ENCODE measurements around the gene SLC35G6. TPM values are rescaled to one million over a fixed set of nuclear protein-coding genes. Genes with fewer than 3 reads are reported as not detected.

SLC35G6 gene
- total RNA-seq, 1 donor from 2014 or later = not detected

DNA sequence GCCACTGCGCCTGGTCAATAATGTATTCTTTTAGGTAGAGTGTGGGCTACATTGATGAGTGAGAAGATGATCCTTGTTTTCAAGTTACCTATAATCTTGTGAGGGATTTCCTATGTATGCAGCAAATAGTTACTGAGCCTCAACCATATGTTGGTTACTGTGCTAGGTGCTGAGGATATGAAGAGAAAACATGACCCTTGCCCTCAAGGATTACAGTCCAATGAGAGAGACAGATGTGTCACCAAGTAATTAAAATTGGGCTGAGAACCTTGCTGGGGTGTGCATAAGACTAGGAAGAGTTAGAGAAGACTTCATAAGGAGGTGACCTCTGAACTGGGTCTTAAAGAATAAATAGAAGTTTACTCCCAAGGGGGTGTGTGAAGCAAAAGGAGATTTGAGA, 10.3 kb downstream of the SLC35G6 start:
- Mint-ChIP-seq H3K9me3 (ENCODE audit: low read depth) (no peaks in the 10 kb centered on the region), H3K27me3 (ENCODE audit: low read depth) (no peaks in the 10 kb centered on the region), H3K36me3 (ENCODE audit: low read depth) (peaks cover 14% of the 10 kb centered on the region), H3K4me3 (ENCODE audit: unreplicated experiment) (no peak overlapping the region), H3K27ac (ENCODE audit: unreplicated experiment) (peak overlapping the region; percentile 8), H3K4me1 (ENCODE audit: low read depth) (peaks cover 52% of the 10 kb centered on the region)
- DNase-seq (ENCODE audit: low spot score) = no peak
- TF ChIP-seq, protein P1, sequence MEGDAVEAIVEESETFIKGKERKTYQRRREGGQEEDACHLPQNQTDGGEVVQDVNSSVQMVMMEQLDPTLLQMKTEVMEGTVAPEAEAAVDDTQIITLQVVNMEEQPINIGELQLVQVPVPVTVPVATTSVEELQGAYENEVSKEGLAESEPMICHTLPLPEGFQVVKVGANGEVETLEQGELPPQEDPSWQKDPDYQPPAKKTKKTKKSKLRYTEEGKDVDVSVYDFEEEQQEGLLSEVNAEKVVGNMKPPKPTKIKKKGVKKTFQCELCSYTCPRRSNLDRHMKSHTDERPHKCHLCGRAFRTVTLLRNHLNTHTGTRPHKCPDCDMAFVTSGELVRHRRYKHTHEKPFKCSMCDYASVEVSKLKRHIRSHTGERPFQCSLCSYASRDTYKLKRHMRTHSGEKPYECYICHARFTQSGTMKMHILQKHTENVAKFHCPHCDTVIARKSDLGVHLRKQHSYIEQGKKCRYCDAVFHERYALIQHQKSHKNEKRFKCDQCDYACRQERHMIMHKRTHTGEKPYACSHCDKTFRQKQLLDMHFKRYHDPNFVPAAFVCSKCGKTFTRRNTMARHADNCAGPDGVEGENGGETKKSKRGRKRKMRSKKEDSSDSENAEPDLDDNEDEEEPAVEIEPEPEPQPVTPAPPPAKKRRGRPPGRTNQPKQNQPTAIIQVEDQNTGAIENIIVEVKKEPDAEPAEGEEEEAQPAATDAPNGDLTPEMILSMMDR (IDR thresholded peaks at IDR 0.05) = no peak

GRCh38 chr17:7493941-7494340, 12.7 kb downstream of the SLC35G6 start:
- Mint-ChIP-seq H3K4me3 (ENCODE audit: unreplicated experiment) (no peak overlapping the region), H3K27ac (ENCODE audit: unreplicated experiment) (peak overlapping the region; percentile 42), H3K4me1 (ENCODE audit: low read depth) (peaks cover 32% of the 10 kb centered on the region), H3K27me3 (ENCODE audit: low read depth) (no peaks in the 10 kb centered on the region), H3K9me3 (ENCODE audit: low read depth) (no peaks in the 10 kb centered on the region), H3K36me3 (ENCODE audit: low read depth) (peaks cover 25% of the 10 kb centered on the region)
- DNase-seq (ENCODE audit: low spot score) = no peak
- TF ChIP-seq, protein P1 (IDR thresholded peaks at IDR 0.05) = no peak

DNA sequence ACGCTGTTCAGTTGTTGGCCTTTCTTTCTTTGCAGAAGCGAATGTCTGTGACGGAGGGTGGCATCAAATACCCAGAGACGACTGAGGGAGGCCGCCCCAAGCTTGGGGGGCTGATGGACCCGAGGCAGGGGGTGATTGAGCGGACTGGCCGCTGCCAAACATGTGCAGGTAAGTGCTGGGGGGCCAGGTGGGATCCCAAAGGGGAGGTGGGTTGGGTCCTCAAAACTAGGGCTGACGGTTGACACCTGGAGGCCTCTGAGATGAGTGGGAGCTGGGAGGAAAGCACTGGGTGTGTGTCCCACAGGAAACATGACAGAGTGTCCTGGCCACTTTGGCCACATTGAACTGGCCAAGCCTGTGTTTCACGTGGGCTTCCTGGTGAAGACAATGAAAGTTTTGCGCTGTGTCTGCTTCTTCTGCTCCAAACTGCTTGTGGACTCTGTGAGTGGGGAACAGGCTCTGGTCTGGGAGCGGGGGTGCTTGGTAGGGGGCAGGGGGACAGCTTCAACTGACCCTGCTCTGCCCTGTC, 14.7 kb downstream of the SLC35G6 start:
- TF ChIP-seq, protein P1 (IDR thresholded peaks at IDR 0.05) = no peak
- H3K27ac Mint-ChIP-seq (ENCODE audit: unreplicated experiment) = no peak overlapping the region
- H3K9me3 Mint-ChIP-seq (ENCODE audit: low read depth) = no peaks in the 10 kb centered on the region
- no peaks in the 10 kb centered on the region for H3K27me3 Mint-ChIP-seq (ENCODE audit: low read depth)
- no peak overlapping the region for H3K4me3 Mint-ChIP-seq (ENCODE audit: unreplicated experiment)
- DNase-seq (ENCODE audit: low spot score) = peak; percentile 75
- peaks cover 17% of the 10 kb centered on the region for H3K4me1 Mint-ChIP-seq (ENCODE audit: low read depth)
- peaks cover 37% of the 10 kb centered on the region for H3K36me3 Mint-ChIP-seq (ENCODE audit: low read depth)

- peak; percentile 52 for DNase-seq (ENCODE audit: low spot score)
- Mint-ChIP-seq H3K9me3 (ENCODE audit: low read depth) (no peaks in the 10 kb centered on the region), H3K4me3 (ENCODE audit: unreplicated experiment) (no peak overlapping the region), H3K27ac (ENCODE audit: unreplicated experiment) (no peak overlapping the region), H3K4me1 (ENCODE audit: low read depth) (peaks cover 13% of the 10 kb centered on the region), H3K36me3 (ENCODE audit: low read depth) (peaks cover 41% of the 10 kb centered on the region), H3K27me3 (ENCODE audit: low read depth) (no peaks in the 10 kb centered on the region)
- TF ChIP-seq, protein P1 (IDR thresholded peaks at IDR 0.05) = no peak
These were observed 15.4 kb downstream of the SLC35G6 start for GRCh38 chr17:7496470-7497183.

DNA sequence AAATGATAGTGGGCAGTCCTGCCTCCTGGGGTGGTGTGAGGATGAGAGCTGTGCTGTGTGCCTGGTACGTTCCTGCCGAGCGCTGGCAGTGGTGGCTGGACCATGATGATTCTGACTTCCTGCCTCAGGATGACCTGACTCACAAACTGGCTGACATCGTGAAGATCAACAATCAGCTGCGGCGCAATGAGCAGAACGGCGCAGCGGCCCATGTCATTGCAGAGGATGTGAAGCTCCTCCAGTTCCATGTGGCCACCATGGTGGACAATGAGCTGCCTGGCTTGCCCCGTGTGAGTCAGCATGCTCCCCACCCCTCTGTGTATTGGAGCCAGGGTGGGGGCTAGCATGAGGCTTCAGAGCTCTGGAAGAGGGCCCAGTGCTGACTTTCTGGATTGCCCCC, 16.0 kb downstream of the SLC35G6 start:
- DNase-seq (ENCODE audit: low spot score) = peak; percentile 68
- peaks cover 9% of the 10 kb centered on the region for H3K4me1 Mint-ChIP-seq (ENCODE audit: low read depth)
- peaks cover 42% of the 10 kb centered on the region for H3K36me3 Mint-ChIP-seq (ENCODE audit: low read depth)
- no peak overlapping the region for H3K27ac Mint-ChIP-seq (ENCODE audit: unreplicated experiment)
- no peak overlapping the region for H3K4me3 Mint-ChIP-seq (ENCODE audit: unreplicated experiment)
- TF ChIP-seq, protein P1 (IDR thresholded peaks at IDR 0.05) = no peak
- H3K27me3 Mint-ChIP-seq (ENCODE audit: low read depth) = no peaks in the 10 kb centered on the region
- H3K9me3 Mint-ChIP-seq (ENCODE audit: low read depth) = no peaks in the 10 kb centered on the region

Data from chondrocyte (in vitro differentiated cells).